Measurements from ENCODE around the gene SP6. TPM values are rescaled to one million over a fixed set of nuclear protein-coding genes. Genes with fewer than 3 reads are reported as not detected.

Gene SP6
- total and polyA plus RNA-seq, 2 donors = 0.28 to 4.6 TPM

Other genes starting within 250 kb of the SP6 start
- gene KPNB1, start 201.2 kb downstream of the SP6 start, total RNA-seq = 121 TPM
- 91.3 TPM for gene KPNB1, start 201.2 kb downstream of the SP6 start, polyA plus RNA-seq
- gene TBKBP1, start 157.0 kb downstream of the SP6 start, total RNA-seq = 1.8 TPM
- 9.5 TPM for gene TBKBP1, start 157.0 kb downstream of the SP6 start, polyA plus RNA-seq
- gene TBX21, start 117.9 kb downstream of the SP6 start, total RNA-seq = 1.6 TPM
- gene TBX21, start 117.9 kb downstream of the SP6 start, polyA plus RNA-seq = 1.6 TPM
- gene OSBPL7, start 29.4 kb downstream of the SP6 start, total RNA-seq = 6.1 TPM
- gene OSBPL7, start 29.4 kb downstream of the SP6 start, polyA plus RNA-seq = 13.3 TPM
- gene MRPL10, start 19.6 kb downstream of the SP6 start, total RNA-seq = 26.7 TPM
- 41.1 TPM for gene MRPL10, start 19.6 kb downstream of the SP6 start, polyA plus RNA-seq
- 0.19 TPM for gene LRRC46, start 19.5 kb downstream of the SP6 start, total RNA-seq
- 2.4 TPM for gene LRRC46, start 19.5 kb downstream of the SP6 start, polyA plus RNA-seq
- gene SCRN2, start 9.9 kb downstream of the SP6 start, total RNA-seq = 25.3 TPM
- gene SCRN2, start 9.9 kb downstream of the SP6 start, polyA plus RNA-seq = 39.4 TPM
- 1.3 TPM for gene SP2, start 45.1 kb upstream of the SP6 start, total RNA-seq
- gene SP2, start 45.1 kb upstream of the SP6 start, polyA plus RNA-seq = 10.6 TPM
- gene PNPO, start 90.4 kb upstream of the SP6 start, total RNA-seq = 21.4 TPM
- 9.0 TPM for gene PNPO, start 90.4 kb upstream of the SP6 start, polyA plus RNA-seq
- 0.38 TPM for gene PRR15L, start 106.7 kb upstream of the SP6 start, total RNA-seq
- gene PRR15L, start 106.7 kb upstream of the SP6 start, polyA plus RNA-seq = 1.9 TPM
- 125 TPM for gene CDK5RAP3, start 120.0 kb upstream of the SP6 start, total RNA-seq
- 684 TPM for gene CDK5RAP3, start 120.0 kb upstream of the SP6 start, polyA plus RNA-seq
- gene COPZ2, start 186.6 kb upstream of the SP6 start, total RNA-seq = 5.5 TPM
- gene COPZ2, start 186.6 kb upstream of the SP6 start, polyA plus RNA-seq = 16.3 TPM
- 14.6 TPM for gene NFE2L1, start 197.2 kb upstream of the SP6 start, total RNA-seq
- 88.1 TPM for gene NFE2L1, start 197.2 kb upstream of the SP6 start, polyA plus RNA-seq